ENCODE results near the gene TRIM21.
A peak's percentile ranks its signal among the peaks of the same experiment; 100 is the strongest.
"Not testable (repeated sequence)": the region's sequence is repeated elsewhere in the genome, so short reads cannot be mapped to it uniquely, and the experiment has no call there.

The TRIM21 gene

GRCh38 chr11:4393209-4393857 lies at the start of gene TRIM21:
Gene TRIM21 (minus strand): TSS chr11:4393702. CDS start chr11:4390409, 3,293 bp downstream.
- FAIRE-seq, result no peak

GRCh38 chr11:4441515-4441914 lies 48.0 kb upstream of the TRIM21 start:
- FAIRE-seq, result no peak
- no peak for DNase-seq (ENCODE audit: low spot score)

More at GRCh38 chr11:4393209-4393857, at the start of gene TRIM21:
- DNase-seq (ENCODE audit: low spot score), result peak; percentile 83

- no peak for FAIRE-seq
- DNase-seq (ENCODE audit: low spot score), result no peak
Measured at GRCh38 chr11:4436411-4436810, 42.9 kb upstream of the TRIM21 start.

- FAIRE-seq (no peak), DNase-seq (ENCODE audit: low spot score) (no peak)
Measured at GRCh38 chr11:4433856-4434255, 40.4 kb upstream of the TRIM21 start.

- DNase-seq (ENCODE audit: low spot score), result no peak
- no peak for FAIRE-seq
Measured at GRCh38 chr11:4430051-4430450, 36.5 kb upstream of the TRIM21 start.

GRCh38 chr11:4418403-4418802 lies 24.9 kb upstream of the TRIM21 start:
- DNase-seq (ENCODE audit: low spot score) (no peak), FAIRE-seq (no peak)

GRCh38 chr11:4416816-4417215 lies 23.3 kb upstream of the TRIM21 start:
- no peak for FAIRE-seq
- DNase-seq (ENCODE audit: low spot score), result no peak

- no peak for FAIRE-seq
Measured at GRCh38 chr11:4416306-4416705, 22.8 kb upstream of the TRIM21 start.

GRCh38 chr11:4406206-4406605 lies 12.7 kb upstream of the TRIM21 start:
- DNase-seq (ENCODE audit: low spot score); FAIRE-seq: not testable (repeated sequence)

More at GRCh38 chr11:4416306-4416705, 22.8 kb upstream of the TRIM21 start:
- DNase-seq (ENCODE audit: low spot score), result no peak

GRCh38 chr11:4393858-4394223 lies 339 bp upstream of the TRIM21 start:
- DNase-seq (ENCODE audit: low spot score) (no peak), FAIRE-seq (no peak)

- FAIRE-seq, result no peak
- DNase-seq (ENCODE audit: low spot score), result no peak
Measured at GRCh38 chr11:4388221-4388620, 5.3 kb downstream of the TRIM21 start.

- no peak for FAIRE-seq
Measured at GRCh38 chr11:4385978-4386740, 7.3 kb downstream of the TRIM21 start.

GRCh38 chr11:4381901-4382300 lies 11.6 kb downstream of the TRIM21 start:
- FAIRE-seq (no peak), DNase-seq (ENCODE audit: low spot score) (no peak)

More at GRCh38 chr11:4385978-4386740, 7.3 kb downstream of the TRIM21 start:
- no peak for DNase-seq (ENCODE audit: low spot score)

GRCh38 chr11:4375431-4376140 lies 17.9 kb downstream of the TRIM21 start:
- DNase-seq (ENCODE audit: low spot score) (no peak), FAIRE-seq (no peak)

- DNase-seq (ENCODE audit: low spot score) (no peak), FAIRE-seq (no peak)
Measured at GRCh38 chr11:4370166-4370565, 23.3 kb downstream of the TRIM21 start.

- no peak for FAIRE-seq
Measured at GRCh38 chr11:4368286-4368685, 25.2 kb downstream of the TRIM21 start, which contains the start of gene OR52B4. Gene OR52B4 (minus strand): TSS chr11:4368386. CDS start chr11:4368295, 91 bp downstream.

GRCh38 chr11:4348142-4348541 lies 45.4 kb downstream of the TRIM21 start:
- DNase-seq (ENCODE audit: low spot score), result not testable (repeated sequence)

More at GRCh38 chr11:4368286-4368685, 25.2 kb downstream of the TRIM21 start, which contains the start of gene OR52B4:
- no peak for DNase-seq (ENCODE audit: low spot score)

GRCh38 chr11:4345366-4345765 lies 48.1 kb downstream of the TRIM21 start:
- not testable (repeated sequence) for DNase-seq (ENCODE audit: low spot score); FAIRE-seq

More at GRCh38 chr11:4348142-4348541, 45.4 kb downstream of the TRIM21 start:
- FAIRE-seq, result not testable (repeated sequence)

All from urothelium cell line (cell line).